ENCODE measurements around the gene RELN. TPM values are rescaled to one million over a fixed set of nuclear protein-coding genes. Genes with fewer than 3 reads are reported as not detected.

Gene RELN
- total and polyA plus RNA-seq, 2 of the 13 experiments (the other 11 are each of a cell fraction or from before 2014, with no cell fraction given) = 315 to 332 TPM

- in situ Hi-C loops (cut with HindIII; ENCODE audit: extremely low pct_ligation_motif_present, low pct_unique_long_range_greater_than_20kb) = no loop called here
- Histone ChIP-seq H3K27me3 (ENCODE audit: control insufficient read depth in 1 of 2, insufficient read depth in 2 of 2, low read length in 2 of 2) (no peaks in the 10 kb centered on the region; a peak in 1 of 5 replicates), H4K20me1 (ENCODE audit: insufficient read depth, low read length) (no peaks in the 10 kb centered on the region), H3K79me2 (ENCODE audit: insufficient read depth, low read length) (no peaks in the 10 kb centered on the region), H2AFZ (ENCODE audit: low read length) (no peak overlapping the region), H3K4me3 (replicated peaks in 1 of 3; ENCODE audit: insufficient read depth in 1 of 3, low read depth in 2 of 3, low read length in 3 of 3) (no peak overlapping the region), H3K4me1 (ENCODE audit: insufficient read depth, low read length) (peaks cover 48% of the 10 kb centered on the region), H3K27ac (ENCODE audit: extremely low read length, insufficient read depth, low read length) (no peak overlapping the region), H3K4me2 (ENCODE audit: low read depth, low read length) (no peak overlapping the region), H3K9me3 (ENCODE audit: low read length) (peaks cover 15% of the 10 kb centered on the region), H3K9ac (ENCODE audit: insufficient read depth, low read depth, low read length) (no peak overlapping the region), H3K36me3 (replicated peaks in 1 of 2; ENCODE audit: control insufficient read depth in 1 of 2, insufficient read depth in 2 of 2, low read length in 2 of 2) (no peaks in the 10 kb centered on the region)
- DNase-seq (ENCODE audit: low spot score) = no peak
- FAIRE-seq = no peak
- no TSS peak for BruUV-seq (replicated peaks)
- ATAC-seq = no peak
- ChIA-PET CTCF (ENCODE audit: low intra/inter-chr PET ratio, low total read pairs) (no interaction called here), POLR2A (no interaction called here)
- WGBS (ENCODE audit: low lambda C conversion rate) = 95% methylated on average over 1 of the region's 1 CpG
- intact Hi-C loops (cut with micrococcal nuclease; ENCODE audit: unreplicated experiment) = no loop called here
- TF ChIP-seq ZNF280D (CRISPR knock-in tag; IDR thresholded peaks at IDR 0.05) = peak; percentile 84; the same call in 1 of the 2 replicates
- no peak for TF ChIP-seq ZNF615 (CRISPR knock-in tag; IDR thresholded peaks at IDR 0.05; ENCODE audit: borderline replicate concordance)
These were observed 45.2 kb upstream of the RELN start for GRCh38 chr7:104034679-104035078.

GRCh38 chr7:104033837-104034236 lies 44.4 kb upstream of the RELN start:
- TF ChIP-seq SNRNP70 (IDR thresholded peaks at IDR 0.05; ENCODE audit: low read depth, low read length) (no peak), ZNF652 (CRISPR knock-in tag; IDR thresholded peaks at IDR 0.05; ENCODE audit: borderline replicate concordance, low read depth) (no peak), ZNF225 (CRISPR knock-in tag; IDR thresholded peaks at IDR 0.05) (no peak)
- H3K9ac ChIP-seq (ENCODE audit: insufficient read depth, low read depth, low read length) = no peak overlapping the region

More at GRCh38 chr7:104033837-104034236, 44.4 kb upstream of the RELN start:
- POLR2A ChIA-PET = no interaction called here
- ATAC-seq (no peak), FAIRE-seq (no peak), DNase-seq (ENCODE audit: low spot score) (no peak)
- 85% methylated on average over 1 of the region's 1 CpG for WGBS (ENCODE audit: low lambda C conversion rate)
- H2AFZ ChIP-seq (ENCODE audit: low read length) = no peak overlapping the region
- H3K9me3 ChIP-seq (ENCODE audit: low read length) = peaks cover 15% of the 10 kb centered on the region
- no peak overlapping the region for H3K4me3 ChIP-seq (replicated peaks in 1 of 3; ENCODE audit: insufficient read depth in 1 of 3, low read depth in 2 of 3, low read length in 3 of 3)
- H3K27ac ChIP-seq (ENCODE audit: extremely low read length, insufficient read depth, low read length) = no peak overlapping the region
- H3K27me3 ChIP-seq (ENCODE audit: control insufficient read depth in 1 of 2, insufficient read depth in 2 of 2, low read length in 2 of 2) = no peaks in the 10 kb centered on the region; a peak in 1 of 5 replicates
- no peaks in the 10 kb centered on the region for H3K79me2 ChIP-seq (ENCODE audit: insufficient read depth, low read length)
- no peaks in the 10 kb centered on the region for H4K20me1 ChIP-seq (ENCODE audit: insufficient read depth, low read length)
- peaks cover 51% of the 10 kb centered on the region for H3K4me1 ChIP-seq (ENCODE audit: insufficient read depth, low read length)
- no peak overlapping the region for H3K4me2 ChIP-seq (ENCODE audit: low read depth, low read length)
- no TSS peak for BruUV-seq (replicated peaks)
- in situ Hi-C loops (cut with HindIII; ENCODE audit: extremely low pct_ligation_motif_present, low pct_unique_long_range_greater_than_20kb) = no loop called here
- CTCF ChIA-PET (ENCODE audit: low intra/inter-chr PET ratio, low total read pairs) = no interaction called here
- intact Hi-C loops (cut with micrococcal nuclease; ENCODE audit: unreplicated experiment) = no loop called here
- H3K36me3 ChIP-seq (replicated peaks in 1 of 2; ENCODE audit: control insufficient read depth in 1 of 2, insufficient read depth in 2 of 2, low read length in 2 of 2) = no peaks in the 10 kb centered on the region
